Stimulated activated CD8-positive, alpha-beta memory T cell treated with anti-CD3 and anti-CD28 coated beads, Interleukin-15, amount 100 ng/mL, for 4 hours (primary cell): Measurements from ENCODE around the gene GSTM2.
"Not testable (repeated sequence)": the region's sequence is repeated elsewhere in the genome, so short reads cannot be mapped to it uniquely, and the experiment has no call there.

Experiments used
- DNase-seq, 2 donors: peaks; one replicate each; pipeline ENCODE4 v3.0.0-alpha.2; 2020; ENCODE audit warnings: low read depth in 2 of 2

GSTM2 gene

GRCh38 chr1:109644670-109645069 lies 23.2 kb upstream of the GSTM2 start:
- no peak for DNase-seq

GRCh38 chr1:109649491-109649914 lies 18.4 kb upstream of the GSTM2 start:
- DNase-seq: no peak

GRCh38 chr1:109650609-109651008 lies 17.2 kb upstream of the GSTM2 start:
- DNase-seq: no peak

GRCh38 chr1:109652402-109652801 lies 15.5 kb upstream of the GSTM2 start:
- DNase-seq: no peak

- DNase-seq: no peak
Measured at GRCh38 chr1:109653306-109653705, 14.6 kb upstream of the GSTM2 start.

- no peak for DNase-seq
Measured at GRCh38 chr1:109654519-109654918, 13.3 kb upstream of the GSTM2 start.

- peak; percentile 22 to 39 for DNase-seq
Measured at GRCh38 chr1:109655615-109656519, 12.0 kb upstream of the GSTM2 start, which contains the start of gene GSTM4. GSTM4 (plus strand) TSS chr1:109656099; CDS start chr1:109656390, 291 bp downstream.

GRCh38 chr1:109657395-109657794 lies 10.5 kb upstream of the GSTM2 start:
- DNase-seq: no peak

- no peak for DNase-seq
Measured at GRCh38 chr1:109657970-109658369, 9.9 kb upstream of the GSTM2 start.

GRCh38 chr1:109658533-109659042 lies 9.3 kb upstream of the GSTM2 start:
- DNase-seq: no peak

GRCh38 chr1:109659145-109659544 lies 8.7 kb upstream of the GSTM2 start:
- no peak for DNase-seq

- no peak for DNase-seq
Measured at GRCh38 chr1:109659997-109660690, 7.7 kb upstream of the GSTM2 start.

- DNase-seq: not testable (repeated sequence)
Measured at GRCh38 chr1:109660691-109661026, 7.2 kb upstream of the GSTM2 start.

- DNase-seq: no peak
Measured at GRCh38 chr1:109661391-109661790, 6.5 kb upstream of the GSTM2 start.

GRCh38 chr1:109664671-109665070 lies 3.2 kb upstream of the GSTM2 start:
- no peak for DNase-seq

- no peak for DNase-seq
Measured at GRCh38 chr1:109668123-109668775, 392 bp downstream of the GSTM2 start.

GRCh38 chr1:109669246-109669948 lies 1.5 kb downstream of the GSTM2 start:
- no peak for DNase-seq

GRCh38 chr1:109669949-109670302 lies 2.1 kb downstream of the GSTM2 start:
- not testable (repeated sequence) for DNase-seq

GRCh38 chr1:109671067-109671466 lies 3.2 kb downstream of the GSTM2 start:
- no peak for DNase-seq

GRCh38 chr1:109673861-109674260 lies 6.0 kb downstream of the GSTM2 start:
- not testable (repeated sequence) for DNase-seq

GRCh38 chr1:109676683-109677381 lies 9.0 kb downstream of the GSTM2 start:
- not testable (repeated sequence) for DNase-seq
